ENCODE measurements around the gene SLC7A6OS. TPM values are rescaled to one million over a fixed set of nuclear protein-coding genes. Genes with fewer than 3 reads are reported as not detected.

Gene SLC7A6OS
- total RNA-seq, 1 experiment from 2014 or later: 14.2 TPM

DNA sequence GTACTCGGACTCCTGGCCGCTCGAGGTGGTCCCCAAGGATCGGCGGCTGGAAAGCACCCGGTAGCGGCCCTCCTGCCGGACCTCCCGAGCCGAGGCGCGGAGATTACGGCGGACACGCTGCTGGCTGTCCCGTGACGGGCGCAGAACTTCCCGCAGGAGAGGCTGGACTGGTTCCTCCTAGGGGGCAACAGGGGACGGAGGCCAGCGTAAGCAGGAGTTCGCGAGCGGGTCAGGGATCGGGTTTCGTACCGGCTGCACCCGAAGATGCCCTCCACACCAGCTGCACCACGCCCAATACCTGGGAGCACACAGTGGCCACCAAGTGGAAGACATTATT is 341 bp downstream of the SLC7A6OS start:
- H3K79me2 ChIP-seq (ENCODE audit: low read depth): peaks cover 66% of the 10 kb centered on the region
- peak overlapping the region; percentile 89 for H2AFZ ChIP-seq
- no TSS peak for BruUV-seq (replicated peaks)
- H3K27me3 ChIP-seq (ENCODE audit: insufficient read depth, low read depth): no peaks in the 10 kb centered on the region
- peaks cover 8% of the 10 kb centered on the region; the same call in 1 of the 2 replicates for H4K20me1 ChIP-seq (ENCODE audit: insufficient read depth)
- no peak for DNase-seq
- H3K9me3 ChIP-seq (ENCODE audit: insufficient read depth, low read depth): no peaks in the 10 kb centered on the region
- peaks cover 11% of the 10 kb centered on the region for H3K4me1 ChIP-seq (replicated peaks; ENCODE audit: insufficient read depth)
- intact Hi-C loops (cut with micrococcal nuclease; ENCODE audit: unreplicated experiment): loop anchor here (1.0 kb wide), 1 partner anchor 45 kb away; no protein-coding TSS in a partner anchor
- TF ChIP-seq, protein P1, sequence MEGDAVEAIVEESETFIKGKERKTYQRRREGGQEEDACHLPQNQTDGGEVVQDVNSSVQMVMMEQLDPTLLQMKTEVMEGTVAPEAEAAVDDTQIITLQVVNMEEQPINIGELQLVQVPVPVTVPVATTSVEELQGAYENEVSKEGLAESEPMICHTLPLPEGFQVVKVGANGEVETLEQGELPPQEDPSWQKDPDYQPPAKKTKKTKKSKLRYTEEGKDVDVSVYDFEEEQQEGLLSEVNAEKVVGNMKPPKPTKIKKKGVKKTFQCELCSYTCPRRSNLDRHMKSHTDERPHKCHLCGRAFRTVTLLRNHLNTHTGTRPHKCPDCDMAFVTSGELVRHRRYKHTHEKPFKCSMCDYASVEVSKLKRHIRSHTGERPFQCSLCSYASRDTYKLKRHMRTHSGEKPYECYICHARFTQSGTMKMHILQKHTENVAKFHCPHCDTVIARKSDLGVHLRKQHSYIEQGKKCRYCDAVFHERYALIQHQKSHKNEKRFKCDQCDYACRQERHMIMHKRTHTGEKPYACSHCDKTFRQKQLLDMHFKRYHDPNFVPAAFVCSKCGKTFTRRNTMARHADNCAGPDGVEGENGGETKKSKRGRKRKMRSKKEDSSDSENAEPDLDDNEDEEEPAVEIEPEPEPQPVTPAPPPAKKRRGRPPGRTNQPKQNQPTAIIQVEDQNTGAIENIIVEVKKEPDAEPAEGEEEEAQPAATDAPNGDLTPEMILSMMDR (conservative IDR thresholded peaks at IDR 0.05): no peak
- no peak for TF ChIP-seq EZH2 (IDR thresholded peaks at IDR 0.05; ENCODE audit: low read depth)
- ChIA-PET CTCF (interaction anchor here (1.2 kb wide), 1 partner anchor 46 kb away, joined by 6 read pairs; the partner anchor contains the start of gene SLC7A6), POLR2A (ENCODE audit: unreplicated experiment) (interaction anchor here (0.6 to 0.7 kb wide), 2 partner anchors 12 to 337 kb away, joined by 6 to 8 read pairs; no protein-coding TSS in a partner anchor)
- H3K9me2 ChIP-seq (ENCODE audit: insufficient read depth): no peaks in the 10 kb centered on the region
- 0 out of 2 replicates have a peak, but pooled peaks cover 6% of the 10 kb centered on the region for H3K36me3 ChIP-seq (ENCODE audit: low read depth)
- peaks cover 7% of the 10 kb centered on the region; the same call in 1 of the 2 replicates for H3F3A ChIP-seq (ENCODE audit: insufficient read depth, low read depth)
- H3K4me2 ChIP-seq: peak overlapping the region; percentile 99
- peak overlapping the region; percentile 89 for H3K4me3 ChIP-seq
- H3K27ac ChIP-seq: peak overlapping the region; percentile 58

GRCh38 chr16:68309799-68310198 is 947 bp downstream of the SLC7A6OS start:
- H3K9me2 ChIP-seq (ENCODE audit: insufficient read depth): no peaks in the 10 kb centered on the region
- no peak for TF ChIP-seq EZH2 (IDR thresholded peaks at IDR 0.05; ENCODE audit: low read depth)
- TF ChIP-seq, protein P1 (conservative IDR thresholded peaks at IDR 0.05): no peak
- ChIA-PET POLR2A (ENCODE audit: unreplicated experiment) (no interaction called here), CTCF (no interaction called here)
- TSS peak; percentile 40 for BruUV-seq (replicated peaks)
- no peak for DNase-seq
- no peaks in the 10 kb centered on the region for H3K27me3 ChIP-seq (ENCODE audit: insufficient read depth, low read depth)
- peak overlapping the region; percentile 99 for H3K4me2 ChIP-seq
- peaks cover 14% of the 10 kb centered on the region for H4K20me1 ChIP-seq (ENCODE audit: insufficient read depth)
- peaks cover 7% of the 10 kb centered on the region; the same call in 1 of the 2 replicates for H3F3A ChIP-seq (ENCODE audit: insufficient read depth, low read depth)
- H3K27ac ChIP-seq: peak overlapping the region; percentile 58
- intact Hi-C loops (cut with micrococcal nuclease; ENCODE audit: unreplicated experiment): loop anchor here (1.0 kb wide), 1 partner anchor 44 kb away; no protein-coding TSS in a partner anchor
- H3K79me2 ChIP-seq (ENCODE audit: low read depth): peaks cover 66% of the 10 kb centered on the region
- no peaks in the 10 kb centered on the region for H3K9me3 ChIP-seq (ENCODE audit: insufficient read depth, low read depth)
- H3K4me3 ChIP-seq: peak overlapping the region; percentile 89
- H3K36me3 ChIP-seq (ENCODE audit: low read depth): 0 out of 2 replicates have a peak, but pooled peaks cover 6% of the 10 kb centered on the region
- H3K4me1 ChIP-seq (replicated peaks; ENCODE audit: insufficient read depth): peaks cover 11% of the 10 kb centered on the region
- H2AFZ ChIP-seq: peak overlapping the region; percentile 89

- no peaks in the 10 kb centered on the region for H3K9me2 ChIP-seq (ENCODE audit: insufficient read depth)
- no peak overlapping the region for H3K4me3 ChIP-seq
- H3K9me3 ChIP-seq (ENCODE audit: insufficient read depth, low read depth): no peaks in the 10 kb centered on the region
- TF ChIP-seq, protein P1 (conservative IDR thresholded peaks at IDR 0.05): no peak
- TF ChIP-seq EZH2 (IDR thresholded peaks at IDR 0.05; ENCODE audit: low read depth): no peak
- H3K4me1 ChIP-seq (replicated peaks; ENCODE audit: insufficient read depth): peaks cover 11% of the 10 kb centered on the region
- peaks cover 45% of the 10 kb centered on the region for H3K79me2 ChIP-seq (ENCODE audit: low read depth)
- no peak overlapping the region for H3K4me2 ChIP-seq
- DNase-seq: no peak
- no peaks in the 10 kb centered on the region for H3K27me3 ChIP-seq (ENCODE audit: insufficient read depth, low read depth)
- CTCF ChIA-PET: no interaction called here
- POLR2A ChIA-PET (ENCODE audit: unreplicated experiment): interaction anchor here (0.6 kb wide), 1 partner anchor 844 kb away, joined by 3 read pairs; no protein-coding TSS in a partner anchor
- peaks cover 6% of the 10 kb centered on the region; the same call in 1 of the 2 replicates for H3F3A ChIP-seq (ENCODE audit: insufficient read depth, low read depth)
- intact Hi-C loops (cut with micrococcal nuclease; ENCODE audit: unreplicated experiment): no loop called here
- BruUV-seq (replicated peaks): no TSS peak
- H2AFZ ChIP-seq: no peak overlapping the region
- H3K36me3 ChIP-seq (ENCODE audit: low read depth): peaks cover 20% of the 10 kb centered on the region
- no peak overlapping the region for H3K27ac ChIP-seq
- peaks cover 18% of the 10 kb centered on the region for H4K20me1 ChIP-seq (ENCODE audit: insufficient read depth)
Observed at GRCh38 chr16:68306633-68307032, 4.1 kb downstream of the SLC7A6OS start.
